Activated naive CD4-positive, alpha-beta T cell treated with anti-CD3 and anti-CD28 coated beads, Interleukin-2, amount 50 U/mL, for 16 hours (primary cell): ENCODE measurements around the gene PPP3CB.

Source experiments
- DNase-seq: peaks from one replicate; pipeline ENCODE4 v3.0.0-alpha.2; 2020

PPP3CB gene

GRCh38 chr10:73478636-73479035 lies 17.2 kb downstream of the PPP3CB start:
- DNase-seq = no peak

GRCh38 chr10:73471226-73471625 lies 24.6 kb downstream of the PPP3CB start:
- no peak for DNase-seq

- DNase-seq = no peak
Measured at GRCh38 chr10:73469579-73469978, 26.2 kb downstream of the PPP3CB start.

GRCh38 chr10:73467206-73467605 lies 28.6 kb downstream of the PPP3CB start:
- no peak for DNase-seq

- DNase-seq = no peak
Measured at GRCh38 chr10:73465978-73466726, 29.7 kb downstream of the PPP3CB start.

GRCh38 chr10:73460897-73461296 lies 34.9 kb downstream of the PPP3CB start:
- no peak for DNase-seq

- DNase-seq = no peak
Measured at GRCh38 chr10:73459683-73460314, 36.0 kb downstream of the PPP3CB start.

- DNase-seq = no peak
Measured at GRCh38 chr10:73456187-73456890, 39.5 kb downstream of the PPP3CB start.

GRCh38 chr10:73449113-73449512 lies 46.7 kb downstream of the PPP3CB start:
- DNase-seq = no peak

GRCh38 chr10:73448384-73448783 lies 47.4 kb downstream of the PPP3CB start:
- no peak for DNase-seq

GRCh38 chr10:73446926-73447325 lies 48.9 kb downstream of the PPP3CB start:
- no peak for DNase-seq

- DNase-seq = no peak
Measured at GRCh38 chr10:73444457-73444856, 51.4 kb downstream of the PPP3CB start.

GRCh38 chr10:73439605-73440312 lies 56.1 kb downstream of the PPP3CB start:
- DNase-seq = no peak

- no peak for DNase-seq
Measured at GRCh38 chr10:73439055-73439454, 56.8 kb downstream of the PPP3CB start.

GRCh38 chr10:73433538-73433867 lies 62.3 kb downstream of the PPP3CB start, which contains the start of gene MSS51:
Gene MSS51 (minus strand): TSS chr10:73433561. CDS start chr10:73428284, 5,277 bp downstream.
- no peak for DNase-seq

GRCh38 chr10:73432646-73433537 lies 62.9 kb downstream of the PPP3CB start:
- no peak for DNase-seq

- DNase-seq = no peak
Measured at GRCh38 chr10:73426318-73426717, 69.5 kb downstream of the PPP3CB start.

- DNase-seq = no peak
Measured at GRCh38 chr10:73424478-73424877, 71.3 kb downstream of the PPP3CB start.

GRCh38 chr10:73423309-73423708 lies 72.5 kb downstream of the PPP3CB start:
- DNase-seq = no peak

GRCh38 chr10:73416571-73416970 lies 79.3 kb downstream of the PPP3CB start:
- no peak for DNase-seq

- no peak for DNase-seq
Measured at GRCh38 chr10:73414230-73414945, 81.4 kb downstream of the PPP3CB start.
